HepG2 (cell line): Measurements from ENCODE around the gene MAP3K14. TPM values are rescaled to one million over a fixed set of nuclear protein-coding genes. Genes with fewer than 3 reads are reported as not detected.

Source experiments
- BCLAF1 ChIP-seq: fragments of 450-650 bp; IDR thresholded peaks from 2 replicates; pipeline ENCODE4 v1.6.1; 2017; ENCODE audit warnings: mild to moderate bottlenecking
- GLMP ChIP-seq: sonication (generic); formaldehyde crosslinking; IDR thresholded peaks from 2 replicates; pipeline ENCODE4 v1.9.0; 2021; ENCODE audit warnings: missing genetic modification reagents, mild to moderate bottlenecking, borderline replicate concordance
- HNRNPK ChIP-seq: fragments of 200-400 bp; formaldehyde crosslinking; IDR thresholded peaks from 2 replicates; pipeline ENCODE4 v1.6.1; 2018; ENCODE audit warnings: low read length, low read depth, moderate library complexity, mild to moderate bottlenecking; ENCODE audit not compliant: poor library complexity, severe bottlenecking
- KAT7 ChIP-seq: IDR thresholded peaks from 2 replicates; pipeline ENCODE4 v1.6.1; 2018; ENCODE audit warnings: borderline replicate concordance, missing compliant biosample characterization
- LBX2 ChIP-seq: sonication (generic); formaldehyde crosslinking; IDR thresholded peaks from 2 replicates; pipeline ENCODE4 v1.5.0; 2020; ENCODE audit warnings: missing genetic modification reagents, mild to moderate bottlenecking, borderline replicate concordance
- MEIS1 ChIP-seq: sonication (generic); formaldehyde crosslinking; IDR thresholded peaks from 2 replicates; pipeline ENCODE4 v1.9.0; 2021; ENCODE audit warnings: mild to moderate bottlenecking, missing genetic modification reagents, moderate library complexity, borderline replicate concordance
- PAF1 ChIP-seq: IDR thresholded peaks from 2 replicates; pipeline ENCODE4 v1.6.1; 2016; ENCODE audit warnings: missing genetic modification reagents, missing compliant biosample characterization
- PITX1 ChIP-seq: sonication (generic); formaldehyde crosslinking; IDR thresholded peaks from 2 replicates; pipeline ENCODE4 v1.5.1; 2020; ENCODE audit warnings: mild to moderate bottlenecking, missing genetic modification reagents
- RBM39 ChIP-seq: fragments of 200-400 bp; formaldehyde crosslinking; IDR thresholded peaks from one replicate; pipeline ENCODE4 v1.6.1; 2018; ENCODE audit warnings: antibody characterized with exemption, mild to moderate bottlenecking, low read depth, low read length; ENCODE audit not compliant: poor library complexity, severe bottlenecking
- SP5 ChIP-seq: IDR thresholded peaks from 2 replicates; pipeline ENCODE4 v1.6.1; 2016; ENCODE audit warnings: low read depth, borderline replicate concordance
- TSC22D2 ChIP-seq: sonication (generic); formaldehyde crosslinking; IDR thresholded peaks from 2 replicates; pipeline ENCODE4 v1.5.1; 2020; ENCODE audit warnings: missing genetic modification reagents, mild to moderate bottlenecking, borderline replicate concordance
- USF2 ChIP-seq, 2 experiments: sonication (generic) in 1 of 2; formaldehyde crosslinking in 1 of 2; IDR thresholded peaks; 2 replicates each; pipeline versions ENCODE4 v1.5.1 to v1.6.1; 2011 to 2020; ENCODE audit warnings: borderline replicate concordance in 1 of 2, low read depth in 1 of 2, low read length in 1 of 2, mild to moderate bottlenecking in 1 of 2, missing genetic modification reagents in 1 of 2, moderate library complexity in 1 of 2
- ZBTB3 ChIP-seq: sonication (generic); formaldehyde crosslinking; IDR thresholded peaks from 2 replicates; pipeline ENCODE4 v1.4.0; 2020; ENCODE audit warnings: low read depth, mild to moderate bottlenecking, moderate library complexity, missing genetic modification reagents, borderline replicate concordance
- ZBTB38 ChIP-seq: sonication (generic); formaldehyde crosslinking; IDR thresholded peaks from 2 replicates; pipeline ENCODE4 v1.5.1; 2020; ENCODE audit warnings: mild to moderate bottlenecking, missing genetic modification reagents
- ZBTB7B ChIP-seq: sonication (generic); formaldehyde crosslinking; IDR thresholded peaks from 2 replicates; pipeline ENCODE4 v1.4.0; 2020; ENCODE audit warnings: missing genetic modification reagents
- ZFAT ChIP-seq: sonication (generic); formaldehyde crosslinking; conservative IDR thresholded peaks from 2 replicates; pipeline ENCODE4 v1.8.1; 2023; ENCODE audit warnings: missing genetic modification reagents, inconsistent platforms
- ZNF20 ChIP-seq: sonication (generic); formaldehyde crosslinking; IDR thresholded peaks from 2 replicates; pipeline ENCODE4 v1.4.0; 2020; ENCODE audit warnings: mild to moderate bottlenecking, moderate library complexity, missing genetic modification reagents
- ZNF256 ChIP-seq: sonication (generic); formaldehyde crosslinking; conservative IDR thresholded peaks from 2 replicates; pipeline ENCODE4 v1.4.0; 2020; ENCODE audit warnings: missing genetic modification reagents
- ZNF431 ChIP-seq: sonication (generic); formaldehyde crosslinking; IDR thresholded peaks from 2 replicates; pipeline ENCODE4 v1.9.0; 2022; ENCODE audit warnings: missing genetic modification reagents, low read depth, mild to moderate bottlenecking, borderline replicate concordance
- ZNF460 ChIP-seq: sonication (generic); formaldehyde crosslinking; IDR thresholded peaks from 2 replicates; pipeline ENCODE4 v1.5.1; 2020; ENCODE audit warnings: missing genetic modification reagents, mild to moderate bottlenecking, borderline replicate concordance
- ZNF75D ChIP-seq: sonication (generic); formaldehyde crosslinking; IDR thresholded peaks from 2 replicates; pipeline ENCODE4 v1.8.1; 2023; ENCODE audit warnings: missing genetic modification reagents, mild to moderate bottlenecking, borderline replicate concordance
- ZZZ3 ChIP-seq: sonication (generic); formaldehyde crosslinking; IDR thresholded peaks from 2 replicates; pipeline ENCODE4 v1.4.0; 2020; ENCODE audit warnings: missing genetic modification reagents, mild to moderate bottlenecking, borderline replicate concordance
- polyA plus RNA-seq, 8 experiments: library from polyadenylated mRNA; depleted of rRNA in 3 of 8; stranded (reverse) in 7 of 8; unstranded in 1 of 8; fragments of >200 nt; fragmentation: Illumina TruSeq in 4 of 8; extraction: Trizol in 4 of 8; gene quantifications; 2 replicates each; pipeline versions ENCODE4 v1.2.1 to v1.2.3, GENCODE V29; 2011 to 2016; ENCODE audit warnings: low read depth in 4 of 8, missing spikeins in 1 of 8, mixed read lengths in 1 of 8; ENCODE audit not compliant: insufficient read depth in 1 of 8
- total RNA-seq, 5 experiments: library from RNA; depleted of rRNA; stranded (reverse); fragments of >200 nt; fragmentation: Illumina TruSeq; extraction: Trizol; gene quantifications; 2 replicates each; pipeline ENCODE4 v1.2.3, GENCODE V29; 2016; ENCODE audit warnings: low read depth in 1 of 5

Gene MAP3K14
- total and polyA plus RNA-seq, 2 of the 13 experiments (the other 11 are each of a cell fraction or from before 2014, with no cell fraction given), result 2.6 TPM

GRCh38 chr17:45317111-45317928 lies 500 bp upstream of the MAP3K14 start (continued):
- peak; percentile 92; the same call in 1 of the 2 replicates for TF ChIP-seq MEIS1 (CRISPR knock-in tag)
- peak; percentile 96 for TF ChIP-seq LBX2 (CRISPR knock-in tag)
- no peak for TF ChIP-seq ZNF20 (CRISPR knock-in tag)
- no peak for TF ChIP-seq ZNF460
- TF ChIP-seq SP5 (CRISPR knock-in tag), result peak; percentile 71; the same call in 1 of the 2 replicates
- TF ChIP-seq ZNF431 (CRISPR knock-in tag), result no peak
- no peak for TF ChIP-seq ZFAT (CRISPR knock-in tag)
- TF ChIP-seq BCLAF1, result no peak
- no peak for TF ChIP-seq KAT7 (CRISPR knock-in tag)
- TF ChIP-seq RBM39, result no peak
- no peak for TF ChIP-seq ZZZ3 (CRISPR knock-in tag)
- TF ChIP-seq GLMP (CRISPR knock-in tag), result no peak
- no peak for TF ChIP-seq HNRNPK
- TF ChIP-seq ZNF256 (CRISPR knock-in tag), result no peak
- no peak for TF ChIP-seq USF2 (IDR thresholded peaks at IDR 0.05; ENCODE audit: low read depth, low read length)
- peak; percentile 100; the same call in 1 of the 2 replicates for TF ChIP-seq USF2 (CRISPR knock-in tag; IDR thresholded peaks at IDR 0.05; ENCODE audit: borderline replicate concordance)
- no peak for TF ChIP-seq PAF1
- TF ChIP-seq PITX1 (CRISPR knock-in tag), result peak; percentile 77
- TF ChIP-seq TSC22D2 (CRISPR knock-in tag), result no peak
- TF ChIP-seq ZBTB38 (CRISPR knock-in tag), result no peak
- TF ChIP-seq ZBTB3 (CRISPR knock-in tag), result no peak
- 0 out of 2 replicates have a peak, but pooled peaks have one; percentile 2 for TF ChIP-seq ZBTB7B (CRISPR knock-in tag)
- no peak for TF ChIP-seq ZNF75D
